Kidney (tissue), 14 donors: Measurements from ENCODE around the gene GCNT2. TPM values are rescaled to one million over a fixed set of nuclear protein-coding genes. Genes with fewer than 3 reads are reported as not detected.

Source experiments
- DNase-seq, 5 donors: peaks; one replicate each; pipeline ENCODE4 v3.0.0-alpha.2; 2013 to 2020
- FAIRE-seq: peaks from 2 replicates; lab custom pipeline; 2012; peaks lifted over from hg19 to GRCh38; lab: Jason Lieb, UNC
- H3K27ac ChIP-seq, 2 donors: one replicate each; pipeline ENCODE4 v1.7.0; 2013; ENCODE audit warnings: low read depth in 2 of 2, low read length in 2 of 2, inconsistent platforms in 1 of 2
- H3K27me3 ChIP-seq: one replicate; pipeline ENCODE4 v1.7.1; 2013; ENCODE audit warnings: low read length, inconsistent platforms; ENCODE audit not compliant: control insufficient read depth, insufficient read depth
- H3K36me3 ChIP-seq, 3 donors: one replicate each; pipeline versions ENCODE4 v1.7.0 to v1.7.1; 2013; ENCODE audit warnings: low read length in 3 of 3, control low read depth in 1 of 3, inconsistent platforms in 1 of 3; ENCODE audit not compliant: insufficient read depth in 3 of 3, control insufficient read depth in 2 of 3
- H3K4me1 ChIP-seq, 3 donors: one replicate each; pipeline versions ENCODE4 v1.7.0 to v1.7.1; 2013; ENCODE audit warnings: low read length in 3 of 3, inconsistent platforms in 1 of 3, low read depth in 1 of 3; ENCODE audit not compliant: control insufficient read depth in 2 of 3, insufficient read depth in 2 of 3
- H3K4me3 ChIP-seq, 3 donors: one replicate each; pipeline versions ENCODE4 v1.7.0 to v1.8.1; 2013; ENCODE audit warnings: low read length in 3 of 3, control low read depth in 1 of 3, inconsistent platforms in 1 of 3
- H3K9ac ChIP-seq, 3 donors: one replicate each; pipeline versions ENCODE4 v1.7.0 to v1.7.1; 2013; ENCODE audit warnings: low read length in 3 of 3, control low read depth in 1 of 3, inconsistent platforms in 1 of 3
- H3K9me3 ChIP-seq, 3 donors: one replicate each; pipeline versions ENCODE4 v1.7.0 to v1.7.1; 2013; ENCODE audit warnings: low read length in 3 of 3, control low read depth in 1 of 3, inconsistent platforms in 1 of 3; ENCODE audit not compliant: control insufficient read depth in 2 of 3, insufficient read depth in 1 of 3
- intact Hi-C: fragments of 100-400 bp; cut with DNase I; formaldehyde crosslinking; loops from one replicate; pipeline ENCODE4 v1.11.1; 2022
- polyA plus RNA-seq: library from polyadenylated mRNA; stranded (reverse); fragments of 350-450 nt; fragmentation: Illumina TruSeq; extraction: RNeasy Lipid Tissue Mini Kit (QIAGEN cat#74804); gene quantifications from one replicate; pipeline ENCODE4 v1.2.3, GENCODE V29; 2014; ENCODE audit warnings: low read depth, low replicate concordance; ENCODE audit not compliant: insufficient read depth
- total RNA-seq: library from RNA; stranded (reverse); fragmentation: NEBNext Ultra II Directional; extraction: Animal tissue kit (Norgen Biotek cat#: 25700); gene quantifications from one replicate; pipeline ENCODE4 v1.2.1, GENCODE V29; 2021
- TF ChIP-seq, protein P1 (sequence below): IDR thresholded peaks from 3 replicates; pipeline ENCODE4 v1.5.1; 2012; ENCODE audit warnings: mild to moderate bottlenecking, moderate library complexity, borderline replicate concordance; ENCODE audit not compliant: insufficient read depth; ENCODE audit errors: extremely low read depth
- donor health status: control.
- donor health status: control.
- donor health status: control.
- donor health status: control.
- donor health status: control.
- donor health status: DM: yes; HTN: yes; CAD: no.
- donor health status: Normal renal cell carcinoma (clear cell type).

The GCNT2 gene
- total and polyA plus RNA-seq, 2 donors from 2014 or later = 10.5 to 12.5 TPM

GRCh38 chr6:10531942-10532341 lies 10.8 kb downstream of the GCNT2 start:
- intact Hi-C loops = no loop called here
- peak overlapping the region; percentile 3 to 63 for H3K27ac ChIP-seq
- TF ChIP-seq, protein P1, sequence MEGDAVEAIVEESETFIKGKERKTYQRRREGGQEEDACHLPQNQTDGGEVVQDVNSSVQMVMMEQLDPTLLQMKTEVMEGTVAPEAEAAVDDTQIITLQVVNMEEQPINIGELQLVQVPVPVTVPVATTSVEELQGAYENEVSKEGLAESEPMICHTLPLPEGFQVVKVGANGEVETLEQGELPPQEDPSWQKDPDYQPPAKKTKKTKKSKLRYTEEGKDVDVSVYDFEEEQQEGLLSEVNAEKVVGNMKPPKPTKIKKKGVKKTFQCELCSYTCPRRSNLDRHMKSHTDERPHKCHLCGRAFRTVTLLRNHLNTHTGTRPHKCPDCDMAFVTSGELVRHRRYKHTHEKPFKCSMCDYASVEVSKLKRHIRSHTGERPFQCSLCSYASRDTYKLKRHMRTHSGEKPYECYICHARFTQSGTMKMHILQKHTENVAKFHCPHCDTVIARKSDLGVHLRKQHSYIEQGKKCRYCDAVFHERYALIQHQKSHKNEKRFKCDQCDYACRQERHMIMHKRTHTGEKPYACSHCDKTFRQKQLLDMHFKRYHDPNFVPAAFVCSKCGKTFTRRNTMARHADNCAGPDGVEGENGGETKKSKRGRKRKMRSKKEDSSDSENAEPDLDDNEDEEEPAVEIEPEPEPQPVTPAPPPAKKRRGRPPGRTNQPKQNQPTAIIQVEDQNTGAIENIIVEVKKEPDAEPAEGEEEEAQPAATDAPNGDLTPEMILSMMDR = no peak
- H3K9ac ChIP-seq = peak overlapping the region in 2 of 3 donors; percentile 22 to 57
- peak overlapping the region in 2 of 3 donors; percentile 53 to 91 for H3K4me3 ChIP-seq
- peaks cover 8 to 13% (median 10%) of the 10 kb centered on the region in 3 donors for H3K4me1 ChIP-seq
- H3K27me3 ChIP-seq = no peaks in the 10 kb centered on the region
- no peak for FAIRE-seq
- H3K36me3 ChIP-seq = no peaks in the 10 kb centered on the region
- no peak for DNase-seq
- no peaks in the 10 kb centered on the region for H3K9me3 ChIP-seq

- intact Hi-C loops = no loop called here
- Histone ChIP-seq H3K4me1 (peaks cover 8 to 13% (median 10%) of the 10 kb centered on the region in 3 donors), H3K27me3 (no peaks in the 10 kb centered on the region), H3K36me3 (no peaks in the 10 kb centered on the region), H3K27ac (peak overlapping the region; percentile 3 to 63), H3K4me3 (peak overlapping the region in 2 of 3 donors; percentile 53 to 91), H3K9ac (peak overlapping the region in 1 of 3 donors; percentile 57), H3K9me3 (no peaks in the 10 kb centered on the region)
- DNase-seq (no peak), FAIRE-seq (no peak)
- TF ChIP-seq, protein P1 = no peak
Measured at GRCh38 chr6:10532392-10532791, 11.2 kb downstream of the GCNT2 start.

DNA sequence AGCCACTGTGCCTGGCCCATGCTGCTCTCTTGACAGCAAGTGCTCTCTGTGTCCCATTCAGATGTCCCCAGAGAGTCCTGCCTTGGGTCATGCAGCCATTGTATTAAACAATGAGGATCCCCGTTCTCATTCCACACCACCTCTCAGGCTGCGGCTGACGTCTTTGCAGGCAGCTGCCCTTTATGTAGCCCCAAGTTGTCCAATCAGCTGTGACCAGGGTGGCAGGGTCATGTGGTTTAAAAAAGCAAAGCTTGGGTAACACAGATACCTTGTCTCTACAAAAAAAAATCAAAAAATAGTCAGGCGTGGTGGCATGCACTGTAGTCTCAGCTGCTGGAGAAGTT lies 13.2 kb downstream of the GCNT2 start:
- H3K4me1 ChIP-seq = peaks cover 0 to 13% (median 5%) of the 10 kb centered on the region in 3 donors
- no peak overlapping the region for H3K27ac ChIP-seq
- TF ChIP-seq, protein P1 = no peak
- no peaks in the 10 kb centered on the region for H3K36me3 ChIP-seq
- DNase-seq = peak in 2 of 5 donors; percentile 34 to 54
- H3K4me3 ChIP-seq = peak overlapping the region in 1 of 3 donors; percentile 21
- H3K27me3 ChIP-seq = no peaks in the 10 kb centered on the region
- no peak for FAIRE-seq
- H3K9me3 ChIP-seq = no peaks in the 10 kb centered on the region
- intact Hi-C loops = no loop called here
- H3K9ac ChIP-seq = no peak overlapping the region

- H3K4me3 ChIP-seq = no peak overlapping the region
- no peaks in the 10 kb centered on the region for H3K27me3 ChIP-seq
- TF ChIP-seq, protein P1 = no peak
- H3K9me3 ChIP-seq = no peaks in the 10 kb centered on the region
- no peak overlapping the region for H3K27ac ChIP-seq
- H3K4me1 ChIP-seq = peaks cover 0 to 13% (median 5%) of the 10 kb centered on the region in 3 donors
- intact Hi-C loops = no loop called here
- no peaks in the 10 kb centered on the region for H3K36me3 ChIP-seq
- no peak overlapping the region for H3K9ac ChIP-seq
- FAIRE-seq = no peak
- no peak for DNase-seq
Measured at GRCh38 chr6:10535193-10535592, 14.0 kb downstream of the GCNT2 start.
